ENCODE measurements around the gene FOLR1. TPM values are rescaled to one million over a fixed set of nuclear protein-coding genes. Genes with fewer than 3 reads are reported as not detected.

Gene FOLR1
- total RNA-seq, 8 experiments from 2014 or later, result 0.33 to 3.5 (median 1.9) TPM; not detected in 3

DNA sequence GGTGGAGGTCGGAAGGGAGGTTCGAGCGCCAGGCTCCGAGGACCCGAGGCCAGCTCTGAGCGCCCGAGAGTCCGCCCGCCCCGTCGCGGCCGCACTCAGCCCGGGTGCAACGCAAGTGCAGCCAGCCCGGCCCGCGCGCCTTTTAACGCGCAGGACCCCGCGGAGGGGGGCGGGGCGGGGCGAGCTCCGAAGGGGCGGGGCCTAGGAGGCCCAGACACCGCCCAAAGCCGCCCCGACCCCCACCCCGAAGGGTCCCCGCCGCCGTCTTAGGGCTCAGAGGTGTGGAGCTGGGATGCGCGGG lies 52.1 kb downstream of the FOLR1 start, which contains the start of gene PHOX2A:
Gene PHOX2A, minus strand, starts transcription at position 117 of the 301 bp plus-strand sequence. CDS start 172 bp downstream, outside the sequence.
- ATAC-seq (replicated peaks in 6 of 8), result peak in 5 of 8 experiments; percentile 1 to 41 (median 37)
- in situ Hi-C loops (cut with MboI; ENCODE audit: low pct_unique_long_range_greater_than_20kb in 2 of 9, low sequenced_read_pairs in 9 of 9, unreplicated experiment in 9 of 9), result loop anchor here in 1 of 9 experiments (25.0 kb wide), 1 partner anchor 168 kb away; no protein-coding TSS in a partner anchor
- peaks cover 7 to 9% of the 10 kb centered on the region in 2 donors for H3K4me1 ChIP-seq (replicated peaks in 1 of 2)
- no peak within 1 kb of the TSS for H3K27ac ChIP-seq
- H3K4me3 ChIP-seq, result peak within 1 kb of the TSS in 4 of 5 donors; percentile 2 to 24 (median 16)
- WGBS, 10 experiments, result no CpG with 5 or more reads among the region's 37 CpGs

DNA sequence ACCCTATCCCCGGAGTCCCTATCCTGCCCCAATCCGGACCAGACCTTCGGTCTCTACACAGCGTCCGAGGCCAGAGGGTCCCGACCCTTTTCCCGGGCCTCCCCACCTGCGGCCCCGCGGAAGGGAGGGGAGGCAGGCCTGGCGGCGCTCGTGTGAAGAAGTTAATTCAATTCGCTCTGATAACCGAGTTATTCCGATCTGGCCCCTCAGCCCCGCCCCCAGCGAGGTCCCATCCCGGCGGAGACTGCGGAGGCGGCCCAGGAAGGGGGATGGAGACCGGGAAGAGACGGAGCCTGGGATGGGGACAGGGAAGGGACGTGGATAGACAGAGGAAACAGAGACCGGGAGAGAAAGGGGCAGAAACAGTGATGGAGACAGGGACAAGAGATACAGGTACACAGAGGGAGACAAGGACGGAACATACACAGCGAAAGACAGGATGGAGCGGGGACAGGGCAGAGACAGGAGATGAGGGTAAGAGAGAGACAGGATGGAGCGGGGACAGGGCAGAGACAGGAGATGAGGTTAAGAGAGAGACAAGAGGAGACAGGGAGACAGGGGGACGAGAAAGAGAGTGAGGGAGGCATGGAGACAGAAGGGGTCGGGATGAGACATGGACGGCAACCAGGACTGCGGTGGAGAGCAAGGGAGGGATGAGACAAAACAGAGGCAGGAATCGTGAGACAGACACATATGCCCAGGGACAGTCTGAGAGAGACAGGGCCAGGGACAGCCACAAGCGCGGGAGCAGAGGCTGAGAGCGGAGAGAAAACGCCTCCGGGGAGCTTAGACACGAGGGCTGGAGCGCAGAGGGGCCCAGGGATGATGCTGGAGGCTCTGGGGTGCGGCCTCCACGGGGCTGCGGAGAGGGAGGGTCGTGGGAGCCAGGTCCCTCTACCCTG lies 52.7 kb downstream of the FOLR1 start:
- Histone ChIP-seq H3K27ac (no peak overlapping the region), H3K4me3 (peak overlapping the region in 4 of 5 donors; percentile 2 to 24 (median 16)), H3K4me1 (replicated peaks in 1 of 2) (peaks cover 3 to 4% of the 10 kb centered on the region in 2 donors)
- WGBS, 10 experiments, result 6 to 31% (median 19%) methylated on average over 1 to 13 of the region's 46 CpGs
- peak in 6 of 8 experiments; percentile 4 to 42 (median 34) for ATAC-seq (replicated peaks in 6 of 8)
- in situ Hi-C loops (cut with MboI; ENCODE audit: low pct_unique_long_range_greater_than_20kb in 2 of 9, low sequenced_read_pairs in 9 of 9, unreplicated experiment in 9 of 9), result loop anchor here in 1 of 9 experiments (25.0 kb wide), 1 partner anchor 168 kb away; no protein-coding TSS in a partner anchor

DNA sequence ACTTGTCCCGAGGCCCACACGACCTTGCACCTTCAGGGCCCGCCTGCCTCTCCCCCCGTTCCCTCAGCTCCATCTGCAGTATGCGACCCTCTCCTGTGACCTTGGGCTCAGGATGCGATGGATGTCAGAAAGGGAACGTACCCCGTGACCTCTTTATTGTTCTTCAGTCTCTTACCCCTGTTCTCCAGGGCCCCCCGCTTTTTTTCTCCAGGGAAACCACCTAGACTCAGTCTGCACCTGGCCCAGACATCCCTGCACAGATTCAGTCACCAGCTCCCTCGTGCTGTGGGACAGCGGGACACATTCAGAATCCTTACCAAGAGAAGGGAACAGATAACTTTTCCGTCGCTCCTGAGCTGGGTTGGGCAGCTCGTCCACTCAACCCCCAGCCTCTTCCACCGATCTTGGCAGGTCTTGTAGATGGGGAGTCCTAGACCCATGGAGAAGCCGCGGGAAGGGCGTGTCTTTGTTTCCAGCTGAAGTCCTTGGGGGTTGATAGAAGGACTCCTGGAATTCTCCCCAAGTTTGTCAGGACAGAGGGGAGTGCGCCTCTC lies 53.4 kb downstream of the FOLR1 start:
- Histone ChIP-seq H3K4me1 (replicated peaks in 1 of 2) (peaks cover 0 to 3% of the 10 kb centered on the region in 2 donors), H3K27ac (no peak overlapping the region), H3K4me3 (no peak overlapping the region)
- in situ Hi-C loops (cut with MboI; ENCODE audit: low pct_unique_long_range_greater_than_20kb in 2 of 9, low sequenced_read_pairs in 9 of 9, unreplicated experiment in 9 of 9), result loop anchor here in 1 of 9 experiments (25.0 kb wide), 1 partner anchor 167 kb away; no protein-coding TSS in a partner anchor
- 17 to 33% (median 20%) methylated on average over 1 to 10 of the region's 19 CpGs; no CpG with 5 or more reads in 5 of the 10 experiments for whole genome bisulfite sequencing, 10 experiments
- ATAC-seq (replicated peaks in 6 of 8), result no peak

Other genes starting within 250 kb of the FOLR1 start
- gene IL18BP, start 193.2 kb upstream of the FOLR1 start, total RNA-seq, result 1 to 10 TPM; 3.2 to 7.5 (median 4.7) TPM
- gene NUMA1, start 111.6 kb upstream of the FOLR1 start, total RNA-seq, result 100 to 1,000 TPM in 3 of 8 experiments, 10 to 100 TPM in 5; 76.0 to 217 (median 95.6) TPM
- gene LRRC51, start 111.3 kb upstream of the FOLR1 start, total RNA-seq, result 10 to 100 TPM in 6 of 8 experiments, 1 to 10 TPM in 2; 3.6 to 39.0 (median 12.6) TPM
- gene LAMTOR1, start 88.8 kb upstream of the FOLR1 start, total RNA-seq, result 100 to 1,000 TPM in 1 of 8 experiments, 10 to 100 TPM in 7; 49.3 to 120 (median 67.8) TPM
- gene TOMT, start 86.2 kb upstream of the FOLR1 start, total RNA-seq, result not detected
- gene ANAPC15, start 79.4 kb upstream of the FOLR1 start, total RNA-seq, result 10 to 100 TPM; 25.2 to 95.2 (median 38.8) TPM
- gene FOLR3, start 56.4 kb upstream of the FOLR1 start, total RNA-seq, result 10 to 100 TPM in 1 of 8 experiments, 1 to 10 TPM in 1, under 1 TPM in 1, not detected in 5; 0.40 to 27.3 (median 2.0) TPM
- under 1 TPM in 1 of 8 experiments, not detected in 7; 0.24 TPM for gene FOLR2, start 24.7 kb downstream of the FOLR1 start, total RNA-seq
- gene INPPL1, start 32.6 kb downstream of the FOLR1 start, total RNA-seq, result 100 to 1,000 TPM in 2 of 8 experiments, 10 to 100 TPM in 6; 16.6 to 161 (median 41.3) TPM
- gene PHOX2A, start 52.0 kb downstream of the FOLR1 start, total RNA-seq, result 1 to 10 TPM in 3 of 8 experiments, under 1 TPM in 4, not detected in 1; 0.16 to 1.8 (median 0.87) TPM
- gene CLPB, start 242.4 kb downstream of the FOLR1 start, total RNA-seq, result 10 to 100 TPM; 16.2 to 31.0 (median 21.6) TPM

Data from motor neuron (in vitro differentiated cells).